ENCODE results near the gene SPSB1. TPM values are rescaled to one million over a fixed set of nuclear protein-coding genes. Genes with fewer than 3 reads are reported as not detected.

SPSB1 gene
- total and polyA plus RNA-seq, 2 of the 4 experiments (the other 2 are of a cell fraction) = 16.7 to 19.8 TPM

GRCh38 chr1:9369964-9370788 is 77.5 kb downstream of the SPSB1 start:
- H3K18ac ChIP-seq (ENCODE audit: low read depth, low read length) = no peak overlapping the region
- no peak overlapping the region for H4K5ac ChIP-seq (ENCODE audit: low read depth, low read length)
- H2BK5ac ChIP-seq (ENCODE audit: low read depth, low read length, poor library complexity, severe bottlenecking) = no peak overlapping the region
- no TSS peak for BruUV-seq (replicated peaks)
- H2AFZ ChIP-seq (replicated peaks; ENCODE audit: low read length, poor library complexity) = no peak overlapping the region
- intact Hi-C loops (cut with micrococcal nuclease) = loop anchor here (5.0 kb wide), 1 partner anchor 78 kb away; the partner anchor contains the start of gene SPSB1
- TF ChIP-seq RFX5 (IDR thresholded peaks at IDR 0.05; ENCODE audit: low read depth, low read length) = no peak
- no peak for TF ChIP-seq POLR2A (IDR thresholded peaks at IDR 0.05; ENCODE audit: low read depth, low read length)
- TF ChIP-seq RCOR1 (IDR thresholded peaks at IDR 0.05; ENCODE audit: insufficient replicate concordance, low read length) = no peak
- H3K36me3 ChIP-seq (ENCODE audit: control insufficient read depth, insufficient read depth, low read length) = peaks cover 14% of the 10 kb centered on the region
- H3K27ac ChIP-seq (ENCODE audit: insufficient read depth, low read length) = no peak overlapping the region
- no peak overlapping the region for H2AK9ac ChIP-seq (replicated peaks; ENCODE audit: low read depth, low read length, poor library complexity)
- no peak for ATAC-seq (ENCODE audit: low read depth)
- no peak overlapping the region for H2BK15ac ChIP-seq (ENCODE audit: low read depth, low read length)
- no peaks in the 10 kb centered on the region for H3K9me3 ChIP-seq (ENCODE audit: control insufficient read depth, insufficient read depth, low read length)
- H3K14ac ChIP-seq (replicated peaks; ENCODE audit: low read depth, low read length) = no peak overlapping the region
- WGBS, 2 experiments (ENCODE audit: extremely low coverage in 2 of 2, insufficient read length in 1 of 2) = 95% methylated on average over 11 of the region's 16 CpGs; no CpG with 5 or more reads in 1 of the 2 experiments
- H4K8ac ChIP-seq (ENCODE audit: low read depth in 2 of 2, low read length in 2 of 2) = no peak overlapping the region
- H2AK5ac ChIP-seq (ENCODE audit: low read depth, low read length) = no peak overlapping the region
- no peak overlapping the region for H2BK120ac ChIP-seq (ENCODE audit: low read depth, low read length)
- H3K56ac ChIP-seq (ENCODE audit: extremely low read depth, insufficient read depth, low read length) = no peak overlapping the region
- H3K4me2 ChIP-seq (ENCODE audit: low read depth, low read length) = no peak overlapping the region
- no peak overlapping the region for H3K4ac ChIP-seq (ENCODE audit: low read depth, low read length)
- H3K23ac ChIP-seq (ENCODE audit: low read depth, low read length) = no peak overlapping the region
- ChIA-PET POLR2A (ENCODE audit: unreplicated experiment) (no interaction called here), CTCF (no interaction called here)
- no peaks in the 10 kb centered on the region for H3K27me3 ChIP-seq (ENCODE audit: control insufficient read depth, insufficient read depth, low read length)
- in situ Hi-C loops (cut with MboI; ENCODE audit: low sequenced_read_pairs) = no loop called here
- no peak for DNase-seq
- H2BK20ac ChIP-seq (ENCODE audit: low read depth, low read length) = no peak overlapping the region
- peaks cover 16% of the 10 kb centered on the region; the same call in 1 of the 2 replicates for H3K9me1 ChIP-seq (ENCODE audit: insufficient read depth, low read length)
- dilution Hi-C loops (cut with HindIII; ENCODE audit: low sequenced_read_pairs, unreplicated experiment) = no loop called here
- H3K9ac ChIP-seq (ENCODE audit: low read depth, low read length) = no peak overlapping the region
- peaks cover 4% of the 10 kb centered on the region; the same call in 1 of the 2 replicates for H3K4me1 ChIP-seq (ENCODE audit: control insufficient read depth, insufficient read depth, low read length)
- no peak overlapping the region for H4K91ac ChIP-seq (ENCODE audit: insufficient read depth, low read depth, low read length)
- H3K79me1 ChIP-seq (ENCODE audit: low read depth in 1 of 2, low read length in 2 of 2) = peaks cover 12 to 38% of the 10 kb centered on the region in 2 experiments; a peak in 3 of 4 replicates
- H3K4me3 ChIP-seq (ENCODE audit: insufficient read depth, low read depth, low read length) = no peak overlapping the region
- H4K20me1 ChIP-seq (ENCODE audit: insufficient read depth, low read length) = peaks cover 31% of the 10 kb centered on the region

Data from IMR-90 (cell line).